SK-N-SH (cell line): Measurements from ENCODE around the gene NMS.

ENCODE experiments used
- EP300 ChIP-seq, 2 experiments: IDR thresholded peaks; 2 replicates each; pipeline versions ENCODE4 v1.4.0 to v1.6.1; 2012; ENCODE audit warnings: borderline replicate concordance in 1 of 2, low read depth in 1 of 2, low read length in 1 of 2
- GABPA ChIP-seq: IDR thresholded peaks from 2 replicates; pipeline ENCODE4 v1.4.0; 2012; ENCODE audit warnings: low read depth, mild to moderate bottlenecking
- MEF2A ChIP-seq: IDR thresholded peaks from 2 replicates; pipeline ENCODE4 v1.4.0; 2012; ENCODE audit warnings: low read depth, borderline replicate concordance
- POLR2AphosphoS5 ChIP-seq: IDR thresholded peaks from 2 replicates; pipeline ENCODE4 v1.6.1; 2012; ENCODE audit warnings: low read depth, low read length
- RAD21 ChIP-seq: IDR thresholded peaks from 2 replicates; pipeline ENCODE4 v1.6.1; 2012; ENCODE audit warnings: mild to moderate bottlenecking, low read length
- RCOR1 ChIP-seq: fragments of 150-350 bp; IDR thresholded peaks from 2 replicates; pipeline ENCODE4 v1.6.1; 2017; ENCODE audit warnings: antibody characterized with exemption, low read length
- REST ChIP-seq: IDR thresholded peaks from 2 replicates; pipeline ENCODE4 v1.6.1; 2012; ENCODE audit warnings: mild to moderate bottlenecking, low read depth, low read length, moderate library complexity
- YY1 ChIP-seq: IDR thresholded peaks from 2 replicates; pipeline ENCODE4 v1.4.0; 2012; ENCODE audit warnings: low read depth, mild to moderate bottlenecking
- TF ChIP-seq, protein P1 (sequence below): fragments of 200-600 bp; sonication (generic); IDR thresholded peaks from 2 replicates; pipeline ENCODE4 v1.6.1; 2017; ENCODE audit warnings: antibody characterized with exemption, mild to moderate bottlenecking, moderate library complexity

- TF ChIP-seq, protein P1, sequence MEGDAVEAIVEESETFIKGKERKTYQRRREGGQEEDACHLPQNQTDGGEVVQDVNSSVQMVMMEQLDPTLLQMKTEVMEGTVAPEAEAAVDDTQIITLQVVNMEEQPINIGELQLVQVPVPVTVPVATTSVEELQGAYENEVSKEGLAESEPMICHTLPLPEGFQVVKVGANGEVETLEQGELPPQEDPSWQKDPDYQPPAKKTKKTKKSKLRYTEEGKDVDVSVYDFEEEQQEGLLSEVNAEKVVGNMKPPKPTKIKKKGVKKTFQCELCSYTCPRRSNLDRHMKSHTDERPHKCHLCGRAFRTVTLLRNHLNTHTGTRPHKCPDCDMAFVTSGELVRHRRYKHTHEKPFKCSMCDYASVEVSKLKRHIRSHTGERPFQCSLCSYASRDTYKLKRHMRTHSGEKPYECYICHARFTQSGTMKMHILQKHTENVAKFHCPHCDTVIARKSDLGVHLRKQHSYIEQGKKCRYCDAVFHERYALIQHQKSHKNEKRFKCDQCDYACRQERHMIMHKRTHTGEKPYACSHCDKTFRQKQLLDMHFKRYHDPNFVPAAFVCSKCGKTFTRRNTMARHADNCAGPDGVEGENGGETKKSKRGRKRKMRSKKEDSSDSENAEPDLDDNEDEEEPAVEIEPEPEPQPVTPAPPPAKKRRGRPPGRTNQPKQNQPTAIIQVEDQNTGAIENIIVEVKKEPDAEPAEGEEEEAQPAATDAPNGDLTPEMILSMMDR, result no peak
- no peak for TF ChIP-seq EP300 (IDR thresholded peaks at IDR 0.05; ENCODE audit: borderline replicate concordance in 1 of 2, low read depth in 1 of 2, low read length in 1 of 2)
- no peak for TF ChIP-seq YY1
- no peak for TF ChIP-seq RAD21
- TF ChIP-seq POLR2AphosphoS5, result no peak
- no peak for TF ChIP-seq MEF2A
- TF ChIP-seq REST, result no peak
- no peak for TF ChIP-seq GABPA
- TF ChIP-seq RCOR1, result no peak
Observed at GRCh38 chr2:100504542-100504941, 34.3 kb downstream of the NMS start.
